ENCODE measurements around the gene KRT32. TPM values are rescaled to one million over a fixed set of nuclear protein-coding genes. Genes with fewer than 3 reads are reported as not detected.

KRT32 gene
- total RNA-seq, 4 donors from 2014 or later, result not detected

GRCh38 chr17:41500131-41500911 is 33.1 kb upstream of the KRT32 start:
- TF ChIP-seq, protein P1, sequence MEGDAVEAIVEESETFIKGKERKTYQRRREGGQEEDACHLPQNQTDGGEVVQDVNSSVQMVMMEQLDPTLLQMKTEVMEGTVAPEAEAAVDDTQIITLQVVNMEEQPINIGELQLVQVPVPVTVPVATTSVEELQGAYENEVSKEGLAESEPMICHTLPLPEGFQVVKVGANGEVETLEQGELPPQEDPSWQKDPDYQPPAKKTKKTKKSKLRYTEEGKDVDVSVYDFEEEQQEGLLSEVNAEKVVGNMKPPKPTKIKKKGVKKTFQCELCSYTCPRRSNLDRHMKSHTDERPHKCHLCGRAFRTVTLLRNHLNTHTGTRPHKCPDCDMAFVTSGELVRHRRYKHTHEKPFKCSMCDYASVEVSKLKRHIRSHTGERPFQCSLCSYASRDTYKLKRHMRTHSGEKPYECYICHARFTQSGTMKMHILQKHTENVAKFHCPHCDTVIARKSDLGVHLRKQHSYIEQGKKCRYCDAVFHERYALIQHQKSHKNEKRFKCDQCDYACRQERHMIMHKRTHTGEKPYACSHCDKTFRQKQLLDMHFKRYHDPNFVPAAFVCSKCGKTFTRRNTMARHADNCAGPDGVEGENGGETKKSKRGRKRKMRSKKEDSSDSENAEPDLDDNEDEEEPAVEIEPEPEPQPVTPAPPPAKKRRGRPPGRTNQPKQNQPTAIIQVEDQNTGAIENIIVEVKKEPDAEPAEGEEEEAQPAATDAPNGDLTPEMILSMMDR (IDR thresholded peaks at IDR 0.05; ENCODE audit: low read depth), result no peak

DNA sequence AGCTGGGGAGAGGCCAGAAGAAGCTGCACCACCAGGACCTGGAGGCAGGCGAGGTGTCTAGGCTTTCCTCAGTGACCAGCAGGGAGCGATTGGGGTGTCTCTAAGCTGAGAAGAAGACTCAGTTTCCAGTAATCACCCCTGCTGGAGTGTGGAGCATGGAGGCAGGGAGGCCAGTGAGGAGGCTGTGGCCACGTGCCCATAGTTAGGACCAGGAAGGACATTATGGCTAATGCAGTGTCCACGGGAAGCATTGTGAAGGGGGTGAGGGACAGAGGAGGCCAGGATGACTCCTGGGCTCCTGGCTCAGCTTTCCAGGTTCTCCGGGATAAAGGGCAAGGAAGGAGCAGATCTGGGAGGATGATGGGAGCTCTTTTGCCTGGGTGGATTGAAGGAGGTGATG is 32.5 kb upstream of the KRT32 start:
- TF ChIP-seq, protein P1 (IDR thresholded peaks at IDR 0.05; ENCODE audit: low read depth), result no peak

DNA sequence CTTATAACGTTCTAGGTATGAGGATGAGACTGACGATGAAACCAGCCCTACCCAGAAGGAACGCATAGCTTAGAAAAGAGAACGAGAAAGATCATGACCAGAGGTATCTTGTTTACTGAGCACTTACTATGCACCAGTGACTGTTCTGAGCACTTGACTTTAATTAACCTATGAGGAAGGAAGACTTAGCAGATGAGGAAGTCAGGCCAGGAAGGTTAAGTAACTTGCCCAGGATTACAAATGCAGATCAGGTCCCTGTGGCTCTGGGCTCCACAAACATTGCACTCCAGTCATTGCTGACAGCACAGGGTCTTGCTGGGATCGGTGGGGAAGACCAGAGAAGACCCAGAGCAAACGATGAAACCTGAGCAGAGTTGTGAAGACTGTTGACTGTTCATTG is 31.1 kb upstream of the KRT32 start:
- TF ChIP-seq, protein P1 (IDR thresholded peaks at IDR 0.05; ENCODE audit: low read depth), result no peak

DNA sequence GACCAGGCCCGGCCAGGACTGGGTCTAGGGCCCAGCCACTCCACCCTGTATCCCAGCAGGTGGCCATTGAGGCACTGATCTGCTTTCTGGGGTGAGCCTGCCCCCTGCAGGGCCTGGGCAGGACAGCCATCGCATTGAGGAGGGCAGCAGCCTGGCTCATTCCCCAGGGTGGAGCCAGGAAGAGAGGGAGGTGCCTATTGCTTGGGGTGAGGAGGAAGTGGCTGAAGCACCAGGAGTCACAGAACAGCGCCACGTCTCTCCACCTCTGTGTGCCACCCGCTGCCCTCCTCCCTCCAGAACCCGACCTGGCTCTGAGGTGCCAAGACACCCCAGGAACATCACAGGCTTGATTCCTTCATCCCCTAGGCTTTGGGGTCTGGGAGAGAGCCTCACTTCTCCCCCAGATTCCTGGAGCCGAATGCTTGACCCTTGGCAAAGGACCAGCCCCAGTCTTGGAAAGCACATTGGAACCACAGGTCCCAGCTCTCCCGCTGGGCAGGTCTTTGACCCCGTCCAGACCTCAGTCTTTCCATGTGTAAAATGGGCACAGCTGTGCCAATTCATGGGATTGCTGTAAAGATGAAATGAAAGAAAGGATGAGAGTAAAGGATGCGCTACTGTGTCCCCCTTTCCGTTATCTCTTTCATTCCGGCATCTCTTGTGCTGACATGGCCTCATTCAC is 29.8 kb upstream of the KRT32 start:
- TF ChIP-seq, protein P1 (IDR thresholded peaks at IDR 0.05; ENCODE audit: low read depth), result no peak

GRCh38 chr17:41494524-41494923 is 27.3 kb upstream of the KRT32 start:
- TF ChIP-seq, protein P1 (IDR thresholded peaks at IDR 0.05; ENCODE audit: low read depth), result no peak

GRCh38 chr17:41492771-41493170 is 25.6 kb upstream of the KRT32 start:
- TF ChIP-seq, protein P1 (IDR thresholded peaks at IDR 0.05; ENCODE audit: low read depth), result no peak

GRCh38 chr17:41492351-41492750 is 25.2 kb upstream of the KRT32 start:
- TF ChIP-seq, protein P1 (IDR thresholded peaks at IDR 0.05; ENCODE audit: low read depth), result no peak
